Measurements from ENCODE around the gene KRT83. TPM values are rescaled to one million over a fixed set of nuclear protein-coding genes. Genes with fewer than 3 reads are reported as not detected.

The KRT83 gene
- total RNA-seq, 1 experiment from 2014 or later, result not detected

GRCh38 chr12:52319097-52319496 lies 2.1 kb downstream of the KRT83 start:
- no TSS peak for BruUV-seq (replicated peaks)
- ChIA-PET POLR2A (ENCODE audit: low non-redundant PET) (no interaction called here), CTCF (interaction anchor here (0.6 to 0.7 kb wide), 3 partner anchors 9 to 507 kb away, joined by 3 to 7 read pairs (median 3); no protein-coding TSS in a partner anchor)
- TF ChIP-seq CTCF (conservative IDR thresholded peaks at IDR 0.05; ENCODE audit: low read depth, low read length) (no peak), EZH2 (IDR thresholded peaks at IDR 0.05; ENCODE audit: borderline replicate concordance, low read depth, low read length, poor library complexity, severe bottlenecking) (no peak)
- no peaks in the 10 kb centered on the region for H3K36me3 ChIP-seq (ENCODE audit: insufficient read depth, low read length, poor library complexity, severe bottlenecking)
- no peak for DNase-seq (ENCODE audit: low spot score)
- H3K9me3 ChIP-seq (ENCODE audit: low read depth, low read length, poor library complexity, severe bottlenecking), result no peaks in the 10 kb centered on the region
- no peak overlapping the region for H3K4me3 ChIP-seq (ENCODE audit: low read depth, low read length, poor library complexity, severe bottlenecking)
- H3K4me1 ChIP-seq (ENCODE audit: insufficient read depth, low read length, poor library complexity, severe bottlenecking), result no peaks in the 10 kb centered on the region
- no peaks in the 10 kb centered on the region for H3K27me3 ChIP-seq (replicated peaks; ENCODE audit: insufficient read depth, low read depth, low read length, poor library complexity)
- no peak overlapping the region for H3K27ac ChIP-seq (ENCODE audit: low read depth, low read length, poor library complexity, severe bottlenecking)
- intact Hi-C loops (cut with micrococcal nuclease; ENCODE audit: unreplicated experiment), result no loop called here

DNA sequence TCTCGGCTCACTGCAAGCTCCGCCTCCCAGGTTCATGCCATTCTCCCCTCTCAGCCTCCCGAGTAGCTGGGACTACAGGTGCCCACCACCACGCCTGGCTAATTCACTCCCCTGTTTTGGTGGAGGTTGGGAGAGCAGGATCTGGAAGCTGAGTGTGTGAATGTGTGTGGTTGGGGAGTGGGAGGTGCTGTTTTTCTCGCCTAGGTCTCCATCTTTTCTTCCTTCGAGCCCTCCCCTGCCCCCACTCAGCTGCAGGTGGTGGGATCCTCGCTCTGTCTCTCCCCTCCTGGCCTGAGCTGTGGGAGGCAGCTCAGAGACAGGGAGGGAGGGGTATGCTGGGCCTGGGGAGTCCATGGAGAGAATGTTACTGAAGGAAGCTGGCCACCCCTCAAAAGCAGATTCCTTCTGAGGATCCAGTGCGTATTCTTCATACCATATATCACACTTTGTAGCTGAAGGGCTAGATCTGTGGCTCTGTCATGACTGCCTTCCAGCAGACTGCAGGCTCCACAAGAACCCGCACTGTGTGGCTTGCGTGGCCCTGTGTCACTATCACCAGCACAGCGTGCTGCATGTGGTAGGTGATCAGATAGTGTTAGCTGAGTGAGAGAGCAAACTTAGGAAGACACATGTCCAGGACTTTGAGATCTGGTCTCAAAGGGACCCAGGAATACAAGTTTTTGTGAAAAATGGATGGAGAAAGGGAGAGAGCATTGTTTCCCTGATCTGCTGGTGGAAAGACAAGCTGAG lies 2.8 kb downstream of the KRT83 start:
- TF ChIP-seq CTCF (conservative IDR thresholded peaks at IDR 0.05; ENCODE audit: low read depth, low read length) (no peak), EZH2 (IDR thresholded peaks at IDR 0.05; ENCODE audit: borderline replicate concordance, low read depth, low read length, poor library complexity, severe bottlenecking) (no peak)
- Histone ChIP-seq H3K4me1 (ENCODE audit: insufficient read depth, low read length, poor library complexity, severe bottlenecking) (no peaks in the 10 kb centered on the region), H3K27me3 (replicated peaks; ENCODE audit: insufficient read depth, low read depth, low read length, poor library complexity) (no peaks in the 10 kb centered on the region), H3K4me3 (ENCODE audit: low read depth, low read length, poor library complexity, severe bottlenecking) (no peak overlapping the region), H3K9me3 (ENCODE audit: low read depth, low read length, poor library complexity, severe bottlenecking) (no peaks in the 10 kb centered on the region), H3K27ac (ENCODE audit: low read depth, low read length, poor library complexity, severe bottlenecking) (no peak overlapping the region), H3K36me3 (ENCODE audit: insufficient read depth, low read length, poor library complexity, severe bottlenecking) (no peaks in the 10 kb centered on the region)
- ChIA-PET POLR2A (ENCODE audit: low non-redundant PET) (no interaction called here), CTCF (interaction anchor here (0.7 kb wide), 1 partner anchor 9 kb away, joined by 3 read pairs; no protein-coding TSS in a partner anchor)
- no TSS peak for BruUV-seq (replicated peaks)
- intact Hi-C loops (cut with micrococcal nuclease; ENCODE audit: unreplicated experiment), result no loop called here
- DNase-seq (ENCODE audit: low spot score), result no peak

- no peaks in the 10 kb centered on the region for H3K9me3 ChIP-seq (ENCODE audit: low read depth, low read length, poor library complexity, severe bottlenecking)
- no TSS peak for BruUV-seq (replicated peaks)
- CTCF ChIA-PET, result no interaction called here
- no peak for TF ChIP-seq EZH2 (IDR thresholded peaks at IDR 0.05; ENCODE audit: borderline replicate concordance, low read depth, low read length, poor library complexity, severe bottlenecking)
- no peak for TF ChIP-seq CTCF (conservative IDR thresholded peaks at IDR 0.05; ENCODE audit: low read depth, low read length)
- no peaks in the 10 kb centered on the region for H3K36me3 ChIP-seq (ENCODE audit: insufficient read depth, low read length, poor library complexity, severe bottlenecking)
- no peaks in the 10 kb centered on the region for H3K27me3 ChIP-seq (replicated peaks; ENCODE audit: insufficient read depth, low read depth, low read length, poor library complexity)
- no peaks in the 10 kb centered on the region for H3K4me1 ChIP-seq (ENCODE audit: insufficient read depth, low read length, poor library complexity, severe bottlenecking)
- no peak overlapping the region for H3K27ac ChIP-seq (ENCODE audit: low read depth, low read length, poor library complexity, severe bottlenecking)
- H3K4me3 ChIP-seq (ENCODE audit: low read depth, low read length, poor library complexity, severe bottlenecking), result no peak overlapping the region
- intact Hi-C loops (cut with micrococcal nuclease; ENCODE audit: unreplicated experiment), result no loop called here
- DNase-seq (ENCODE audit: low spot score), result no peak
- POLR2A ChIA-PET (ENCODE audit: low non-redundant PET), result no interaction called here
Measured at GRCh38 chr12:52317468-52318052, 3.6 kb downstream of the KRT83 start.

Data from A673 (cell line).